22Rv1 (cell line): ENCODE results near the gene ETFB.
"Not testable (repeated sequence)": the region's sequence is repeated elsewhere in the genome, so short reads cannot be mapped to it uniquely, and the experiment has no call there.

Experiments used
- H3K27ac ChIP-seq: fragments of 450-650 bp; 2 replicates; pipeline ENCODE4 v1.5.1; 2017
- CTCF ChIP-seq: fragments of 450-650 bp; IDR thresholded peaks from 2 replicates; pipeline ENCODE4 v1.5.1; 2017; ENCODE audit warnings: mild to moderate bottlenecking
- ZFX ChIP-seq: fragments of 450-650 bp; IDR thresholded peaks from 2 replicates; pipeline ENCODE4 v1.6.1; 2017; ENCODE audit warnings: antibody characterized with exemption, borderline replicate concordance

The ETFB gene

GRCh38 chr19:51398096-51398704, 32.0 kb upstream of the ETFB start:
- TF ChIP-seq ZFX, result no peak
- TF ChIP-seq CTCF, result peak; percentile 74
- H3K27ac ChIP-seq, result no peak overlapping the region

GRCh38 chr19:51397453-51397852, 31.3 kb upstream of the ETFB start:
- not testable (repeated sequence) for H3K27ac ChIP-seq

- no peak for TF ChIP-seq ZFX
- TF ChIP-seq CTCF, result no peak
- H3K27ac ChIP-seq, result no peak overlapping the region; the same call in 1 of the 2 replicates
Measured at GRCh38 chr19:51396175-51396574, 30.0 kb upstream of the ETFB start.

- H3K27ac ChIP-seq, result peak overlapping the region; percentile 83
- no peak for TF ChIP-seq ZFX
- TF ChIP-seq CTCF, result no peak
Measured at GRCh38 chr19:51394050-51394836, 28.1 kb upstream of the ETFB start.

- H3K27ac ChIP-seq, result no peak overlapping the region
- TF ChIP-seq ZFX (no peak), CTCF (no peak)
Measured at GRCh38 chr19:51392701-51393100, 26.5 kb upstream of the ETFB start.

GRCh38 chr19:51391073-51391611, 25.0 kb upstream of the ETFB start:
- H3K27ac ChIP-seq, result no peak overlapping the region
- TF ChIP-seq CTCF (no peak), ZFX (no peak)

- H3K27ac ChIP-seq, result no peak overlapping the region
- TF ChIP-seq CTCF, result no peak
Measured at GRCh38 chr19:51389143-51389542, 23.0 kb upstream of the ETFB start.
